Measurements from ENCODE around the gene GET4. TPM values are rescaled to one million over a fixed set of nuclear protein-coding genes. Genes with fewer than 3 reads are reported as not detected.
"Not testable (repeated sequence)": the region's sequence is repeated elsewhere in the genome, so short reads cannot be mapped to it uniquely, and the experiment has no call there.

Gene GET4
- total RNA-seq, 1 experiment from 2014 or later: 22.0 TPM

GRCh38 chr7:840001-840600, 36.3 kb upstream of the GET4 start:
- H3K27me3 ChIP-seq: no peaks in the 10 kb centered on the region
- no peaks in the 10 kb centered on the region for H3K9me3 ChIP-seq (replicated peaks)
- H3K4me3 ChIP-seq: no peak overlapping the region
- no peak overlapping the region for H3K27ac ChIP-seq
- no peak for DNase-seq
- H3K4me1 ChIP-seq: no peaks in the 10 kb centered on the region
- H3K36me3 ChIP-seq: peaks cover 12% of the 10 kb centered on the region

DNA sequence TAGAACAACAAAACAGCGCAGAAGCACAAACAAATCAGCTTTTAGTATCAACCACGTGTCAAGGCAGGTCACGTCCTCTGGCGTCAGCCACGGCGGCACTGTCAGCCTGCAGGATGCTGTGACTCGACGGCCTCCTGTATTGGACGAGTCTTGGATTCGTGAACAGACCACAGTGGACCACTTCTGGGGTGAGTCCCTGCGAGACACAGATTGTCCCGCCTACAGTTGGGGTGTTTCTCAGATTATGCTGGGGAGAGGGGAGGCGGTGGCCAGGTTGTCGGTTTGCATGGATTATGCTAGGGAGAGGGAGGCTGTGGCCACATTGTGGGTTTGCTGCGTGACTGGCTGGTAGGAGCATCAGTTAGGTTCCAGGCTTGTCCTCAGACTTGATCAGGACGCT, 34.4 kb upstream of the GET4 start:
- H3K27me3 ChIP-seq: no peaks in the 10 kb centered on the region
- no peak for DNase-seq
- no peak overlapping the region for H3K4me3 ChIP-seq
- peaks cover 12% of the 10 kb centered on the region for H3K36me3 ChIP-seq
- no peaks in the 10 kb centered on the region for H3K9me3 ChIP-seq (replicated peaks)
- no peak overlapping the region for H3K27ac ChIP-seq
- H3K4me1 ChIP-seq: no peaks in the 10 kb centered on the region

- H3K4me3 ChIP-seq: no peak overlapping the region
- H3K27me3 ChIP-seq: no peaks in the 10 kb centered on the region
- no peak overlapping the region for H3K27ac ChIP-seq
- peaks cover 12% of the 10 kb centered on the region for H3K36me3 ChIP-seq
- no peaks in the 10 kb centered on the region for H3K9me3 ChIP-seq (replicated peaks)
- no peaks in the 10 kb centered on the region for H3K4me1 ChIP-seq
- DNase-seq: no peak
These were observed 33.8 kb upstream of the GET4 start for GRCh38 chr7:842431-843031.

GRCh38 chr7:843230-843629, 33.1 kb upstream of the GET4 start:
- Histone ChIP-seq H3K9me3 (replicated peaks) (no peaks in the 10 kb centered on the region), H3K4me1 (no peaks in the 10 kb centered on the region), H3K36me3 (peaks cover 12% of the 10 kb centered on the region), H3K27me3 (no peaks in the 10 kb centered on the region), H3K27ac (no peak overlapping the region), H3K4me3 (no peak overlapping the region)
- DNase-seq: no peak

DNA sequence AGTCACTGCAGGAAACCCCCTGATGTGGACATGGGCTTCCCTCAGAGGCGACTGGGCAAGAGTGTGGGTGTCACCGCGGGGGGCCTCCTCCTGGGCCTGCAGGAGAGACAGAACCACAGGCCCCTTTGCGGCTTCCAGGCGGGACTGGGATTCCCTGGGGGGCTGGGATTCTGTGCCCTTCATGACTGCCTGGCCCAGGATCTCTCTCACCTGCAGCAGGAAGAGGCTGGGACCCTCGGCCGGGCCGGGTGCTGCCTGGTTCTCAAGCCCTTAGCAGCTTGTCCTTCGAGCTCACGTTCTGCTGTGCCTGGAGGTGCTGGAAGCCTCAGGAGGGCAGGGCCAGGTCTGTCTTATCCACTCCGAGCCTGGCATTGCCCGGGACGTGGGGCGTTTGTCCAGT, 32.3 kb upstream of the GET4 start:
- Histone ChIP-seq H3K27me3 (no peaks in the 10 kb centered on the region), H3K9me3 (replicated peaks) (no peaks in the 10 kb centered on the region), H3K4me3 (no peak overlapping the region), H3K27ac (no peak overlapping the region), H3K4me1 (no peaks in the 10 kb centered on the region), H3K36me3 (peaks cover 10% of the 10 kb centered on the region)
- no peak for DNase-seq

DNA sequence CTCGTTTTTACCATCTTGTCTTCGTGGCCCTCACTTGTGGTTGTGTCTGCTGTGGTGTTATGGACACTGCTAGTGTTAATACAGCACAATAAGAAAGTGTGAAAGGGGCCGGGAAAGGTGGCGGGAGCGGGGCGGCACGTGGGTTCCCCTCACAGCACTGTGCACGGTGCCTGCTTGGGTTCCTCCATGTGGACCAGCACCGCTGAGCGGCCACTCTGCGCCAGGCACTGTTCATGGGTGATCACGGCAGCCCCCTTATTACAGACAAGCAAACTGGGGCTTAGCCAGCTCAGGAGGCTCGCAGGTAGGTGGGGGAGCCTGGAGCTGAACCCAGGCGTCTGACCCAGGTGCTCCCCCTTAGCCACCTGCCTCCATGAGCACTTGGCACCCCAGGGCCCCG, 31.8 kb upstream of the GET4 start:
- Histone ChIP-seq H3K36me3 (peaks cover 8% of the 10 kb centered on the region; the same call in 1 of the 2 replicates), H3K27me3 (no peaks in the 10 kb centered on the region), H3K4me3 (no peak overlapping the region), H3K4me1 (no peaks in the 10 kb centered on the region), H3K9me3 (replicated peaks) (no peaks in the 10 kb centered on the region), H3K27ac (no peak overlapping the region)
- DNase-seq: no peak

DNA sequence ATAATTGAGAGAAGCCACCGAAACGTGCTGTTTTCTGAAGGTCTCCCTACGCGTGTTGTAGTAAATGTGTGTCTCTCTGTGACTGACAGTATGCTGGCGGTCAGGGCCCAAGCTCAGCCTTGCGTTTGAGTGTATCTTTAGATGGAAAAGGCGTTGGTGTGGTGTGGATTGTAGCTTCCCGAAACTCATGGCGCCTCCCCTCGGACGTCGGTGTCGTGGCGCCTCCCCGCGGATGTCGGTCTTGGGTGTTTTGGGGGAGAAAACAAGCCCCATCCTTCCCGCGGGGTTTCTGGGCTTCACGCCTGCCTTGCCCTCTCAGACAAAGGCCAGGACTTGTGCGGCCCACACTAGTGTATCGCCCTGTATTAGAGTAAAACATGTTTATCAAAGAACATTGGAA, 31.3 kb upstream of the GET4 start:
- DNase-seq: no peak
- Histone ChIP-seq H3K36me3 (peaks cover 8% of the 10 kb centered on the region; the same call in 1 of the 2 replicates), H3K9me3 (replicated peaks) (no peaks in the 10 kb centered on the region), H3K4me1 (no peaks in the 10 kb centered on the region), H3K4me3 (no peak overlapping the region), H3K27ac (no peak overlapping the region), H3K27me3 (no peaks in the 10 kb centered on the region)

GRCh38 chr7:845731-846130, 30.6 kb upstream of the GET4 start:
- no peak for DNase-seq
- Histone ChIP-seq H3K4me1 (no peaks in the 10 kb centered on the region), H3K4me3 (no peak overlapping the region), H3K27ac (no peak overlapping the region), H3K36me3 (peaks cover 8% of the 10 kb centered on the region; the same call in 1 of the 2 replicates), H3K9me3 (replicated peaks) (no peaks in the 10 kb centered on the region), H3K27me3 (no peaks in the 10 kb centered on the region)

GRCh38 chr7:846958-847650, 29.2 kb upstream of the GET4 start:
- H3K27ac ChIP-seq; H3K4me1 ChIP-seq; H3K36me3 ChIP-seq; DNase-seq; H3K27me3 ChIP-seq; H3K4me3 ChIP-seq; H3K9me3 ChIP-seq (replicated peaks): not testable (repeated sequence)

- H3K36me3 ChIP-seq; H3K4me1 ChIP-seq; H3K27me3 ChIP-seq; H3K9me3 ChIP-seq (replicated peaks); H3K4me3 ChIP-seq; DNase-seq; H3K27ac ChIP-seq: not testable (repeated sequence)
These were observed 28.6 kb upstream of the GET4 start for GRCh38 chr7:847728-848127.

- Histone ChIP-seq H3K4me3 (no peak overlapping the region), H3K4me1 (no peaks in the 10 kb centered on the region), H3K27me3 (no peaks in the 10 kb centered on the region), H3K27ac (no peak overlapping the region), H3K36me3 (peaks cover 2% of the 10 kb centered on the region; the same call in 1 of the 2 replicates), H3K9me3 (replicated peaks) (no peaks in the 10 kb centered on the region)
- no peak for DNase-seq
These were observed 27.2 kb upstream of the GET4 start for GRCh38 chr7:849145-849544.

GRCh38 chr7:849781-850180, 26.6 kb upstream of the GET4 start:
- Histone ChIP-seq H3K27me3 (no peaks in the 10 kb centered on the region), H3K9me3 (replicated peaks) (no peaks in the 10 kb centered on the region), H3K27ac (no peak overlapping the region), H3K4me3 (no peak overlapping the region), H3K4me1 (no peaks in the 10 kb centered on the region), H3K36me3 (no peaks in the 10 kb centered on the region; the same call in 1 of the 2 replicates)
- no peak for DNase-seq

GRCh38 chr7:851204-851603, 25.1 kb upstream of the GET4 start:
- H3K27ac ChIP-seq: no peak overlapping the region
- no peak for DNase-seq

DNA sequence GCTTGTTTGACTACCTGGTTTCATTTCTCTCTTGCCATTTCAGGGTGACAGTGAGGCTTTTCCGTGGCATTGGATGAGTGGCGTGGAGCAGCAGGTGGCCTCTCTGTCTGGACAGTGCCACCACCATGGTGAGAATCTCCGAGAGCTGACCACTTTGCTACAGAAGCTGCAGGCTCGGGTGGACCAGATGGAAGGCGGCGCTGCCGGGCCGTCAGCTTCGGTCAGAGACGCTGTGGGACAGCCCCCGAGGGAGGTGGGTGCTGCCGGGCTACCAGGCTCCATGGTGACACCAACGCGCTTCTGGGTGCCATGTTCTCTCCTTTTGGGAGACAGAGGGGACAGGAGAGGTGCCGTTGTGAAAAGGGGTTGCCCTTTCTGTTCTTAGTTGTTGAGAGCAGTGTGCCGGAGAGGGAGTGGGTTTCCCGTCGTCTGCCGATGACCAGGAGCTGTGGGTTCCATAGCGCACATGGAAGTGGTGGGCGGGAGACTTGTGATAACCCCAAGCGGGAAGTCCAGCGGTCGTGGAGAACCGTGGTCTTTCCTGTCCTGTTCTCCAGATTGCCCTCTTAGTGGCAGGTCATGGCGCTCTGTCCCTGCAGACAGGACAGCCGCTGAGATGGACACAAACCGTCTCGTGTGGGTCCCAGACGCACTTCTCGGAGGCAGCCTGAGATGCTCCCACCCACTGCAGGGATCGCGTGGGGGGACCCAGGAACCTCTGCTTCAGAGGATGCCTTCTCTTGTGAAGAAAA, 22.8 kb upstream of the GET4 start:
- H3K27me3 ChIP-seq: no peaks in the 10 kb centered on the region
- H3K9me3 ChIP-seq (replicated peaks): no peaks in the 10 kb centered on the region
- H3K27ac ChIP-seq: no peak overlapping the region
- H3K4me3 ChIP-seq: no peak overlapping the region
- DNase-seq: no peak
- H3K36me3 ChIP-seq: 0 out of 2 replicates have a peak, but pooled peaks cover 3% of the 10 kb centered on the region
- H3K4me1 ChIP-seq: no peaks in the 10 kb centered on the region

More at GRCh38 chr7:851204-851603, 25.1 kb upstream of the GET4 start:
- H3K4me3 ChIP-seq: no peak overlapping the region
- no peaks in the 10 kb centered on the region for H3K9me3 ChIP-seq (replicated peaks)
- no peaks in the 10 kb centered on the region; the same call in 1 of the 2 replicates for H3K36me3 ChIP-seq
- H3K4me1 ChIP-seq: no peaks in the 10 kb centered on the region
- no peaks in the 10 kb centered on the region for H3K27me3 ChIP-seq
